Kasumi-1 (cell line): Measurements from ENCODE around the gene HHATL.

Experiments
- DNase-seq, 2 experiments: peaks; one replicate each; lab custom pipeline; 2025; lab: John Stamatoyannopoulos, UW

The HHATL gene, protein sequence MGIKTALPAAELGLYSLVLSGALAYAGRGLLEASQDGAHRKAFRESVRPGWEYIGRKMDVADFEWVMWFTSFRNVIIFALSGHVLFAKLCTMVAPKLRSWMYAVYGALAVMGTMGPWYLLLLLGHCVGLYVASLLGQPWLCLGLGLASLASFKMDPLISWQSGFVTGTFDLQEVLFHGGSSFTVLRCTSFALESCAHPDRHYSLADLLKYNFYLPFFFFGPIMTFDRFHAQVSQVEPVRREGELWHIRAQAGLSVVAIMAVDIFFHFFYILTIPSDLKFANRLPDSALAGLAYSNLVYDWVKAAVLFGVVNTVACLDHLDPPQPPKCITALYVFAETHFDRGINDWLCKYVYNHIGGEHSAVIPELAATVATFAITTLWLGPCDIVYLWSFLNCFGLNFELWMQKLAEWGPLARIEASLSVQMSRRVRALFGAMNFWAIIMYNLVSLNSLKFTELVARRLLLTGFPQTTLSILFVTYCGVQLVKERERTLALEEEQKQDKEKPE

DNA sequence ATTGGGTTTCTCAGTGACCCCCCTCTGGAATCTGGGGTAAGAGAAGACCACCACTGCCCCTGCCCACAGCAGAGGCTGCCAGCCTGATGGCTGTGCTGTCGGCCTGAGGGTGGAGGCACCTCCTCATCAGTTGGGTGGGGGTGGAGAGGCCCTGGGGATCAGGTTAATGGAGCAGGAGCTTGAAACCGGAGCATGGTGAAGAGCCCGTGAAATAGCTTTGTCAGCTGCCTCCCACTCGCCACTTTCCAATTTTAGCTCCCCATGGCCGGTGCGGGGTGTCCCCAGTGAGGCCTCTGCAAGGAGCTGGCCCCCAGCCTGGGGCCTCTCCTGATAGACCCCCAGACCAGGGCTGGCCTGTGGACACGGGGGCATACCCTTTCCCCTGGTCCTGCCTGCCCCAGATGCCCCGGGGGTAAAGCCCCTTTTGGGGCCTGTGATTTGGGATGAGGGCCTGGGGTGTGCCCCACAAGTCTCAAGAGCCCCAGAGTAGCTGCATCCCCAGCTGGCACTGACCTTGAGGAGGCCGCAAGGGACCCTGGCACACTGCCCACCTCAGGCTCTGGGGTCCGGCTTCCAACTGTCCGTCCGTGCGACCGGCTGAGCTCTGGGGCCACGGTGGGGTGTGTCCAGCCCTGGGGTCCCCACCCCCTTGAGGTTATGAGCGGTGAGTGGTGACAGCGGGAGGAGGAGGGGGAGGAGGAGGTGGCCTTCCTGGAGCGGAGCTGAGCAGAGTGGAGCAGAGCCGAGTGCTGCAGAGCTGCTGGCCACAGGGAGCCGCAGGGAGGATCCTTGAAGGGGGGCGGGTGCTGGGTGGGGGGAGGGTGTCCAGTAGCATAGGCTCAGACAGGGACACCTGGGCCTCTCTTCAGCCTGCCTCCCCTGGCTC, at the start of gene HHATL:
HHATL (minus strand) TSS at position 733 of the 886 bp plus-strand sequence. CDS start 1,972 bp downstream, outside the sequence.
- no peak for DNase-seq

DNA sequence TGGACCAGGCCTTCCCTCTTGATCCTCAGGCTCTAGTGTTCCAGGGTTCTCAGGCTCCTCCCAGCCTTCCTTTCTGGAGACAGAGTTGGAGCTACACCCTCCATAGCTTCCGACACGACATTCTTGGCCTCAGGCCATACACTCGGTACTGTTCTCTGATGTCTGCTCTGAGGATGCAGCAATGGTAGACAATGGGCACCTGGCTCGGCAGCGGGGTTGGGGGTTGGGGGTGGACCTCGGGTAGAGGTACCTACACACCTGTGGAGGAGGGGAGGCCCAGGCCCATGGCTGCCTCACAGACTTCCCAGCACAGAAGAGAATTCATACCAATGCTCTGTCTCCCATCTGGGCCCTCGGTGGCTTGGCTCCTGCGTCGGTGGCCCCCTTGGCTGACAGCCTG, 49.0 kb upstream of the HHATL start:
- no peak for DNase-seq

DNA sequence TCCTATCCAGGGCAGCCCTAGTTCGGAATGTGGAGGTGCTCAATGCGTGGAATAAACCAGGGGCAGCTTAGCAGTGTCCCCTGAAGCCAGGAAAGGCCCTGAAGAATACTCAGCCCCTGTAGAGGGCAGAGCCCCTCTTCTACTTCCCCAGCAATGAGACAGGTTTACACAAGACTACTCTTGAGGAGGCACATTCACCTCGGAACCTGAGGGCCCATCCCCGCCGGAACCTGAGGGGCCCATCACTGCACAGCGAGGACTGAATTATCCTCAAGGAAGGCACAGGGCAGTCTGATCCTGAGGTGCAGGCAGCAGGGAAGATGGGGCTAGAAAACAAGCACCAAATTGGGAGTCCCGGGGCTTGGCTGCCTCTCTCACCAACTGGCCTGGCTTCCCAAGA, 48.2 kb upstream of the HHATL start:
- DNase-seq: no peak

DNA sequence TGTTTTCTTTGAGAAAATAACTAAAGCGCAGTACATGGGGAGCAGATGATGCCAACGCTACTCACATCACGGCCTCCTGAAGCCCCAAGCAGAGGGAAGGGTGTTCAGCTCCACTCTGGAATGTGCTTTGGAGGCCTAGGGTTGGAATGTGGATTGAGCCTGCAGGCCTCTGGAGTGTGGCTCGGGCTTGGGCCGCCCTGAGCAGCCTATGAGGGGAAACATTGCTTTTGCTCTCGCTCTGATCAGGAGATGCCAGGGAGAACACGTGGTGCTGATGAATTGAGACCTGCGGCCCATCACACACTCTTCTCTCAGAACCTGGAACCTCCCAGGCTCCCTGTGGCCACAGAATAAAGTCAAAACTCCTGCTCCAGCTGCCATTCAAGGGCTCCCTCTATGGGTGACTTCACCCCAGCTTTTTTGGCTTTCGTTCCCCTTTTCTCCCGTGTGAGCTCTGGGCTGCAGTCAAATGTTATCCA, 47.2 kb upstream of the HHATL start:
- peak; percentile 64 to 75 for DNase-seq

DNA sequence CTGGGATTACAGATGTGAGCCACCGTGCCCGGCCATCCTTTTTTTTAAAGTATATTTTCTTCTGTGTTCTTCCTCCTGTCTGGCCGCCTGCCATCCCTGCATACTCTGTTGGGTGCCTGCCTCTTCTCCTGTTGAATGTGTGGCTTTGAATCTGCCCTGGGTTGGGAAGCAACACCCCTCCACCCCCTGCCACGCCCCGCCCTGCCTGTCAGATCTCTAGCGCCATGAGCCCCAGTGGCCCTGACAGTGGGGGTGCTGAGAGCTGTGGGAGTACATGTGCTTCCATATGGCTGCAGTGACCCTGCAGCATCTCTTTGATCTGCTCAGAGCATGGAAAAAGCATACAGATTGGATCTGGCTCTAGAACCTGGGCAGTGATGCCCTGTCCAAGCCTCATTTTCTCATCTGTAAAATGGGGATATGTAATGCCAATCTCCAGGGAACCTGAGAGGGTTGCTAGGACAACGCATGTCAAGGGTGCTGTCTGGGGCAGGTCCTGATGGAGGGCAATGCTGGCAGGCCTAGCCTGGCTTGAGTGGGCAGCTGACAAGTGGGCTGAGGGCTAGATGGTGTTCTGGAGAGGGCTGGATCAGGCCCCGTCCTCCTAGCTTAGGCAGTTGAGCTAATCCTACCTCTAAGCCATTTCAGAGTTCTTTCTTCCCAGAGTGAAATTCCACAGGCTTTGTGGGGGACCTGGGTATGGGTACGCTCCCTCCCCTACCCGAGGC, 46.6 kb upstream of the HHATL start:
- DNase-seq: no peak

DNA sequence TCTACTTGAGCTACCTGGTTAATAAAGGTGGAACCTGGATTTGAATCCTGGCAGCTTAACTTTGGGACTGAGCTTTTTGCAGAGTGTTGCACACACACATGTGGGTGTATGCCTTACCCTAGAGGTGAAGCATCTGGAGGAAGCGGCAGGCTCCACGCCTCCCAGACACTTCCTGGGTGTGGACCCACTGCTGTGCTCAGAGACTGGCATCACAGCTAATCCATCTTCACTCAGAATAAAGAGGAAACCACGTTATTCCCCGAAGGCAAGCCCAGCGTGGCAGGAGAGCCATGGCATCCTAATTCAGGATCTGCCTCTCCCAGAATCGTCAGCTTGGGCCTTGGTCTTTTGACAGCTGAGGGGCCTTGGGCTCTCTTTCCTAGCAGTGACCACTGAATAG, 45.0 kb upstream of the HHATL start:
- no peak for DNase-seq

DNA sequence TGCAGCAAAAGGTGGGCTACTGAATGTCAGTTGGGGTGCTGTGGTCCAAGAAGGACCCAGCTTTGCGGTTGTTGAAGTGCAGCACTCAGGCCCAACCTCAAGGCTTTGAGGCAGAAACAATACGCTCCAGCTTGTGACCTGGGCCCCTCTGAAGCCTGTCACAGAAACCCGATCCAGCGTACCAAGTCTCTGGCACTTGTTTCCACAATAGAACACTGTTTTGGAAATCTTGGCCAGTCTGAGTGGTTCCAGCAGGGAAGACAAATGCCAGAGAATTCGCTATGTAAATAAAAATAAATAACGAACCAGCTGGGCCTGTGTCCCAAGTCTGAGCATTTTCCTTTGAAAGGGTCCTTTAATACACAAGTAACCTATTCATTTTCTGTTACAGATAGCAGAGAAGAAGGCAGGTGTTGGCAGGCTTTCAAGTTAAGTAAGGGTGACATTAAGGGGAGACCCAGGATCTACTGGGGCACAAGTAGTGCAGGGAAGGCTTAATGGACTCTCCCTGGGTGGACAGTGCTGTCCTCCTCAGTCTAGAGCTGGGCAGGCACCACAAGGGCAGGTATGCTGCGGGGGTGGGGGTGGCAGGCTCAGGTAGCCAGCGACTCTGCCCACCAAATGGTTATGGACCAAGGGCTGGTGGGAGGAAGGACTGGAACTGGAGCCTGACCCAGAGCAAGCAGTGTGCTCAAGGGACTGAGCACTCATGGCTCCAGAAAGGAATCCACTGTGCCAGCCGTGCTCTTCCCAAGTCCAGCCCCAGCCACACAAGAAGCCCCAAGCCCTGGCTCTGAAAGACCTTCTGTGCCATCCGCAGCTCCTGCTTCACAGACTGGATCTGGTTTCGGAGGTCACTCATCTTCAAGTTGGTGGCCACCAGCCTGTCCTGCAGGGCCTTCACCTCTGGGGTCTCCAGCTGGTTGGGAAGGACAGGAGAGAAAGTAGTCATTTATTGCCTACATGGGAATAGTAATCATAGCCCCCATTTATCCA, 44.2 kb upstream of the HHATL start:
- no peak for DNase-seq

DNA sequence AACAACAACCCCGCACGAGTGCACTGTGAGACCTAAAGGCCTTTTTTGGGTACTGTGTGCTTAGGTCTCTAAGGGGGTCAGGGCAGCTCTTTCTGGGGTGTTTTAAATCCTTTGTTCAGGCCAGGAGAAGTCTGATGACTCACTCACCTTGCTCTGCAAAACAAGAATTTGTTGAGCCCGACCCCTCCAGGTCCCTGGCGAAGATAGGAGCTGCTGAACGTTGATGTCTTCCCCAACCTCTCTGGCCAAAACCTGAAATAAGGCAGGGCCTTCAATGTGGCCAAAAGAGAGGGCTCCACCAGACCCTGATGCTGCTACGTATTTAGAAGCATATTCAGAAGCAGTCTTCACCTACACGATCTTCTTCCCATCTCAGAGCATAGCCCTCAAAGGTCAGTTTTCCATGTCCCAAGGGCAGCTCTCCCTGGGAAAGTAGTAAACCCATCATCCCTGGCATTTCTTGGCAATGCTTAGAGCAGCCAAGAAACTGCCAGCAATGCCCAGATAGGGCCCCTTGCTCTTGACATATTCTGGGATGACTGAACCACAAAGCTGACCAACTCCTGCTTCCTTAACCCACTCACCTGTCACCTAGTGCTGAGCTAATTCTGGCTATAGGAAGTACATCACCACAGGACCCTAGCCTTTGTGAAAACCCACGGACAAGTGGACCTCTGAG, 43.3 kb upstream of the HHATL start:
- no peak for DNase-seq

DNA sequence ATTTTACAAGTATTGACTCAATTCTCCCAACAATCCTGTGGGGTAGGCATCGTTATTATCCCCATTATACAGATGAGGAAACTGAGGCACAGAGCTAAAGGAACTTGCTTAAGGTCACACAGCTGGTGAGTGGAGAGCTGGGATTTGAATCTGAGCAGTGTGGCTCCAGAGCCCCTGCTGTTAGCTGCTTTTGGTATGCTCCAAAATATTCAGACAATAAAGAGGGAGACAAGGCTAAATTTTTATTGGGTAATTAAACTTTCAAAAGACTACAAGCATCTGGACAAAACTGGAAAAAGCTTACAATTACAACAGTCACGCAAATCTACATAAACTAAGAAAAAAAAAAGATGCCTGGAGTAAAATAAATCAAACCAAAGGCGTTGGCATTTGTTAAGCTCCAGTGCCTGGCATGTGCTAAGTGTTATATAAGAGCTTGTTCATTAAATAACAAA, 42.7 kb upstream of the HHATL start:
- no peak for DNase-seq

DNA sequence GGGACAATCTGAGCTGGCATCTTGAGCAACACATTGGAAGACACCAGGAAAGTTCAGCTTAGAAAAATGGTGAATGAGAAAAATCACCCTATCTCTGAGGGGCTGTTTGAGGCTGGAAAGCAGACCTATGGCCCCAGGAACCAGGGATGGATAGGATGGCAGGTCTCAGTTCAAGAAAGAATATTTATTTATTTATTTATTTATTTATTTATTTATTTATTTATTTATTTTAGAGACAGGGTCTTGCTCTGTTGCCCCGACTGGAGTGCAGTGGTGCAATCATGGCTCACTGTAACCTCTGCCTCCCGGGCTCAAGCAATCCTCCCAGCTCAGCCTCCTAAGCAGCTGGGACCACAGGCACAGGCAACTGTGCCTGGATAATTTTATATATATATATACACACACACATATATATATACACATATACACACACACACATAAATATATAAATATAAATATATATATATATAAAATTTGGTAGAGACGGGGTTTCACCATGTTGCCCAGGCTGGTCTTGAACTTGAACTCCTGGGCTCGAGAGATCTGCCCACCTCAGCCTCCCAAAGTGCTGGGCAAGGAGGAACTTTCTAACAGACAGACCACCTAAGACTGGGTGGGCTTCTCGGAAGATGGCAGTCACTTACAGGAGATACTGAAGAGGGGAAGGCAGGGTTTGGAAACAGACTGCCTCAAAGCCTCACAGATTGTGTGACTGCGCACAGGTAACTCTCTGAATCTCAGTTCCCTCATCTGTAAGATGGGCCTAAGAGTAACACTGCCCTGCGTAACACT, 40.8 kb upstream of the HHATL start:
- DNase-seq: no peak

DNA sequence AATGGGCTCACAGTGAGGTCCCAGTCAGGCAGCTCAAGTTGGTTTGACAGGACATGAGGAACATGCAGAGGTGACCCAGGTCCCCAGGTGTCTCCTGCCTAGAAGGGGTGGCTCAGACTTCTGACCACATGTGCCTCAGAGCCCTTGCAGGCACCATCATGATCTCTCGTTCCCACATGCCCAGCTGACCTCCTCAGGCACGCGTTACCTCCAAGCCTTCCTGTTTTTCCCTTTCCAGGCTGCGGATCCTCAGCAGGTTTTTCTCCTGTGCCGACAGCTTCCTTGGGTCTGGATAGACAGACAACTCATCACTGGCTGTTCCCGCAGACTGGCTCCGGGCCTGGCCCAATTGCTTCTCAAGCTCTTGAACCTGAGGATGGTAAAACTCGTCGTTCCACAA, 40.1 kb upstream of the HHATL start:
- no peak for DNase-seq

DNA sequence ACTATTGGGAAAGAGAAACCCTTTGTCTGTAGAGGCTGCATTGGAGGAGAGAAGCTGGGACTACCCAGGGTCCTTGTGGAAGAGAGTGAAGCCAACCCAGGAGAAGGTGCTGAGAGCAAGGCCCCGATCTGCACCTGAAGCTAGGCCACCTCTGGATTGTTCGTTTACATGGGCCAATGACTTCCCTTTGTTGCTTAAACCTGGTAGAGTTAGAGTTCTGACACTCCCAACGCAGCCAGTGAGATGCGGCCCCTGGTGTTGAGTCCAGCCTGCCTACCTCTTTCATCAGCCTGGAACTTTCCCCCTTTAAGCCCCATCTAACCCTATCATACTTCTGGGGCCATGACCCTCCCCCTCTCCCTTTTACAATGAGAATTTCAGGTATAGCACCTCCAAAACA, 39.7 kb upstream of the HHATL start:
- no peak for DNase-seq

DNA sequence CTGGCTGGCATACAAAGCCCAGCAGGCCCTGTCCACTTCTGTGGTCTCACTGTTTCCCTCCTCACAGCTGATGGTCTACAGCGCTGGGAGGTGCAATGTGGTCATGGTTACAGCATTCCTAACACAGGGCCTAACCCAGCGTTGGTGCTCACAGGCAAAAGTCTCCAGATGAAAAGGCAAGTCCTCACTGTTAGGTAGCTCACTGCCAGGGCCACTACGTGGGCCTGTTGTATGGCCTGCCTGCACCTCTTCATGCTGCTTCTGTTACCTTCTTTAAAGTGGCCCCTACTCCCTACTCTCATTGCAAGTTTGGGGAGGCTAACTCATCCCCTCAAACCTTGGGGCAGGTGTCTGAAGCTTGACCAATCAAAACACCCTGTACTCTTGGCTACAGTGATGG, 39.2 kb upstream of the HHATL start:
- DNase-seq: no peak

DNA sequence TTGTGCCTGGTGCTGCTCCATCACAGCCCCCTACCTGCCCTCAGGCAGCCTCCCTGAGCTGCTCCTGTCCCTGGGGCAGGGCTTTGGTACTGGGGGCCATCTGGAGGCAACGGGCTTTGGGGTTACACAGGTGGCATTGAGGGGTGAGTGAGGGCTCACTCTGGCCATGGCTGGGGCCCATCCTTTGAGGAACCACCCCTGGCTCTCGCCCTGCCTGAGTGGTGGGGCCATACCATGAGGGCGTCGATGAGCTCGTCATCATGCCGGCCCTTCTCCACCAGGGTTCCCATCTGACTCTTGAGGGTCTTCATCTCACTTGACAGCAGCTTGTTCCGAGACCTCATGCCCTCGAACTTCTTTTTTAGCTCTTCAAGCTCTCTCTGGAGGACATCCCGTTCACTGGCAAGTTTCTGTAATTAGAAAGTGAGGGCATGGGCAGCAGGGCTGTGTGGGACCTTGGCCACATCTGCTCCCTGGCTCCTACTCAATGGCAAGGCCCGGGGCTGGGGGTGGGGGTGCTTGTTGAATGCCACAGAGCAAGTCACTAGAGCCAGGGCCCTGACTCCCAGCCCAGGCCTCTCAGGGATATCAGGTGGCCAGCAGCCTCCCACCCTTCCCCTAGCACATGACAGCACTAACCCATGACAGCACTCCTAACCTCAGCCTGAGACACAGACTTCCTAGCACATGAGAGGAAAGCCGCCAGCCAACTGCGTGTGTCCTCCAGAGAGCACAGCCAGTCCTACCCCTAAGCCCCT, 37.0 kb upstream of the HHATL start:
- peak in 1 of 2 experiments; percentile 1 for DNase-seq

DNA sequence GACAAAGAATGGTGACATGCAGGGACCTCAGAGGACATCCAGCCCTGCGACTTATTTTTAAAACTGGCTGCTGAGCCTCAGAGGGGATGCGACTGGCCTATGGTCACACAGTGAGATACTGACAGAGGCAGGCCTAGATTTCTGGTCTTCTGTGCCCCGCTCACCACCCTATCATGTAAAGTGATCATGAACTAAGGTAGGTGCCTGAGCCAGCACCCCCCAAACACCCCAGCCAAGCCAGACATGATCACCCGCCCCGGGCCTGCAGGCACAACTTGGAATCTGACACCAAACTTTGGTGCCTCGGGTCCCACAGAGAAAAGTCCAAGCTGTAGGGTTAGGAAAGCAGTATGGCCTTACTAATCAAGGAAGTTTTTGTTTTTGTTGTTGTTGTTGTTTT, 33.9 kb upstream of the HHATL start:
- no peak for DNase-seq

DNA sequence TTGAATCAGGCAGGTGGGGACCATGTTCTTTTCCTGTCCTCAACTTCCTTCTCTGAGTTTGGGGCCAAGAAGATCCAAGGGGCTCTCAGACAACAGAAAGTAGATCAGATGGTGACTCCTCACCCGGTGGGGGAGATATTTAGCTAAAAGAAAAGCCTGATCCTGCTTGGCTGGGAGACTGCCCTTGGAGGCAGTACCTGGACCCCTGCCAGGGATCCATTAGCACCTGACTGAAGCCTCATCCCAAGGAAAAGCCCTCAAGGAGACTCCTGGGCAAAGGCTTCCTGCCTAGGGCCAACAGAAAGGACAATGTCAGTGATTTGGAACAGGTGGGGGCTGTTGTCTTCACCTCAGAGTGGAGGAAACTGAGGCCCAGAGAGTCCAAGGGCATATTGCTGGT, 33.5 kb upstream of the HHATL start:
- no peak for DNase-seq

DNA sequence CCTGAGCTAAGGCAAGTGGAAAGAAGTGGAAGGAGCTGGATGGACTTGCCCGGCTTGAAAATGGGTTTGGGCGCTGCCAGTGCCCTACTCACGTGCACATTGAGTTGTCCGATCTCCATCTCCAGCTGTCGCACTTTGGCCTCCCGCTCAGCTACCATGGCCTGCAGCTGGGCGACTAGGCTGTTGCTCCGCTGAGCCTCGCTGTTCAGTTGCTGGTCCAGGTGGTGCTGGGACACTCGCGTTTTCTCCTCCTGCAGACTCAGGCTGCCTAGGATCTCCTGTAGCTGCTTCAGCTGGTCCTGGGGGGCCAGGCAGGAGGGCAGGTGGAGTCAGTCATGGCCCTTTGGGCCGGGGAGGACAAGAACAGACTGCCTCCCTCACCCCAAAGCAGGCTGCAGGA, 33.0 kb upstream of the HHATL start:
- no peak for DNase-seq

DNA sequence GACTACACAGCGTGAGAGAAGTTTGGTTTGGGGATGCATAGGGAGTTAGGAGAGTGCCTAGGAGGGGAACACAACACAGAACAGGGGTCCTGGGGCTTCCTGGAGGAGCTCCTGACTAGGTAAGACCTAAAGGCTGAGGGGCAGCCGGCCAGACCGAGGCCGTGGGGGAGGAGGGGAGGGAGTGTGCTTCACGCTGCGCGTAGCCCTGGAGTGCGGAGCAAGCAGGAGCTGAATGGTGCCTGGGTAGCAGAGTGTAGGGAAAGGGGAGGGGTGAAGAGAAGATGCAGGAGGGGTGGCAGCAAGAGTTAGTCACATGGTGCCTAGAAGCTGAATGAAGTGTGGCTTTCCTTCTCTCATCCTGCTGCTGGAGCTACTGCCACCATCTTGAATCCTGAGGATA, 32.4 kb upstream of the HHATL start:
- no peak for DNase-seq
